PC-3 (cell line): ENCODE measurements around the gene MPDZ. TPM values are rescaled to one million over a fixed set of nuclear protein-coding genes. Genes with fewer than 3 reads are reported as not detected.

Experiments
- ATAC-seq: fragments of 200-7000 bp; cut with Tn5 transposase; 2 replicates; pipeline ENCODE4 v1.9.1; 2020; ENCODE audit warnings: mild to moderate bottlenecking, moderate library complexity
- BruUV-seq: library from RNA; stranded (reverse); fragments of 400-500 nt; replicated peaks from 2 replicates; lab custom pipeline; 2021; lab: Mats Ljungman, UMichigan
- CTCF ChIA-PET: fragments of 300-600 bp; sonication (Branson Sonifier 250); formaldehyde crosslinking; loops from one replicate; lab custom pipeline; 2022; ENCODE audit warnings: antibody characterized with exemption; lab: Charles Lee
- POLR2A ChIA-PET: fragments of 300-600 bp; sonication (Branson Sonifier 250); formaldehyde crosslinking; loops from one replicate; lab custom pipeline; 2022; ENCODE audit warnings: antibody characterized with exemption; ENCODE audit not compliant: unreplicated experiment; lab: Charles Lee
- DNase-seq: peaks from one replicate; pipeline ENCODE4 v3.0.0-alpha.2; 2015
- H2AFZ ChIP-seq: fragments of 300-600 bp; sonication (generic); 2 replicates; pipeline ENCODE4 v1.6.0; 2016; ENCODE audit warnings: antibody characterized with exemption, low read length
- H3F3A ChIP-seq: fragments of 300-600 bp; sonication (generic); one replicate; pipeline ENCODE4 v1.6.0; 2017; ENCODE audit warnings: antibody characterized with exemption, low read length, control low read depth, mild to moderate bottlenecking; ENCODE audit not compliant: unreplicated experiment
- H3K27ac ChIP-seq: fragments of 300-600 bp; sonication (generic); 2 replicates; pipeline ENCODE4 v1.5.1; 2016; ENCODE audit warnings: mild to moderate bottlenecking, low read length
- H3K27me3 ChIP-seq: fragments of 300-600 bp; sonication (generic); 2 replicates; pipeline ENCODE4 v1.6.1; 2016; ENCODE audit warnings: low read length, mixed read lengths
- H3K36me3 ChIP-seq: fragments of 300-600 bp; sonication (generic); 2 replicates; pipeline ENCODE4 v1.6.1; 2016; ENCODE audit warnings: low read depth, mixed run types, low read length, mixed read lengths
- H3K4me1 ChIP-seq: fragments of 300-600 bp; sonication (generic); 2 replicates; pipeline ENCODE4 v1.5.1; 2016; ENCODE audit warnings: low read length; ENCODE audit not compliant: insufficient read depth
- H3K4me2 ChIP-seq: fragments of 300-600 bp; sonication (generic); 2 replicates; pipeline ENCODE4 v1.6.0; 2016; ENCODE audit warnings: low read length
- H3K4me3 ChIP-seq: fragments of 300-600 bp; sonication (generic); 2 replicates; pipeline ENCODE4 v1.5.1; 2016; ENCODE audit warnings: mild to moderate bottlenecking, low read length, mixed read lengths
- H3K79me2 ChIP-seq: fragments of 300-600 bp; sonication (generic); 2 replicates; pipeline ENCODE4 v1.6.1; 2017; ENCODE audit warnings: low read length, mixed read lengths
- H3K9ac ChIP-seq: fragments of 300-600 bp; sonication (generic); 2 replicates; pipeline ENCODE4 v1.6.0; 2016; ENCODE audit warnings: mild to moderate bottlenecking, low read length
- H3K9me2 ChIP-seq: fragments of 300-600 bp; sonication (generic); replicated peaks from 2 replicates; pipeline ENCODE4 v1.6.1; 2016; ENCODE audit warnings: mixed run types, low read length, mixed read lengths
- H3K9me3 ChIP-seq: fragments of 300-600 bp; sonication (generic); 2 replicates; pipeline ENCODE4 v1.6.1; 2016; ENCODE audit warnings: low read length, mixed read lengths
- H4K20me1 ChIP-seq: fragments of 300-600 bp; sonication (generic); 2 replicates; pipeline ENCODE4 v1.6.1; 2016; ENCODE audit warnings: low read length, mixed read lengths
- EZH2 ChIP-seq: fragments of 300-600 bp; sonication (generic); IDR thresholded peaks from one replicate; pipeline ENCODE4 v1.6.1; 2017; ENCODE audit warnings: antibody characterized with exemption, mild to moderate bottlenecking, low read length; ENCODE audit not compliant: unreplicated experiment
- EZH2phosphoT487 ChIP-seq: fragments of 300-600 bp; sonication (generic); IDR thresholded peaks from 2 replicates; pipeline ENCODE4 v1.6.1; 2018; ENCODE audit warnings: mild to moderate bottlenecking, antibody characterized with exemption, low read length, borderline replicate concordance
- intact Hi-C: fragments of 100-400 bp; cut with micrococcal nuclease; formaldehyde crosslinking; loops from 2 replicates; pipeline ENCODE4 v1.9.0; 2023
- total RNA-seq: library from RNA; depleted of rRNA; stranded (reverse); fragments of >200 nt; gene quantifications from 2 replicates; pipeline ENCODE4 v1.2.3, GENCODE V29; 2014
- TF ChIP-seq, protein P1 (sequence below): fragments of 300-600 bp; sonication (generic); conservative IDR thresholded peaks from 2 replicates; pipeline ENCODE4 v1.5.1; 2017; ENCODE audit warnings: antibody characterized with exemption, low read depth, mild to moderate bottlenecking, low read length

The MPDZ gene
- total RNA-seq, 1 experiment from 2014 or later = 6.1 TPM

DNA sequence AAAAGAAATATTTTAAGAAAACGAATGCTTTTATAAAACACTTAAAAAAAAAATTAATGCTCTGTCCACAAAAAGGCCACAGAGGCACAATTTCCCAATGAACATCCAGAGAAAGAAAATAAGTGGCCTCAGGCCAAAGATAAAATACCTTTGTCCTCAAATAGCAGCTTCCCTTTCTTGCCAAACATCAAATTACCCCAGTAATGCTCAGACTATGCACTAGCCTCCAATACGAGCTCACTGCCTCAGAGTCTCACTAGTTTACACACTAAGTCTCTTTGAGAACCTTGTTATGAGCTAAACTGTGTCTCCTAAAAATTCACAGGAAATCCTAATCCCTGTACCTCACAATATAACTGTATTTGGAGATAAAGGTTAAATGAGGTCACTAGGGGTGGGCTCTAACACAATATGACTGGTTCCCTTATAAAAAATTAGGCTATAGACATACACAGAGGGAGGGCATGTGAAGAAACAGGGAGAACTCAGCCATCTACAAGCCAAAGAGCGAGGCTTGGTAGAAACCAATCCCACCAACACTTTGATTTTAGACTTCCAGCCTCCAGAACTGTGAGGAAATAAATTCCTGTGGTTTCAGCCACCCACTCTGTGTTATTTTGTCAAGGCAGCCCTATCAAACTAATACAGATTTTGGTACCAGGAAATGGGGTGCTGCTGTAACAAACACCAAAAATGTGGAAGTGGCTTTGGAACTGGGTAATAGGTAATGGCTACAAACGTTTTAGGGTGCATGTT is 4.4 kb downstream of the MPDZ start:
- H3K4me3 ChIP-seq = no peak overlapping the region
- peaks cover 9% of the 10 kb centered on the region for H3K4me1 ChIP-seq
- no peaks in the 10 kb centered on the region for H3K36me3 ChIP-seq
- H3K9me2 ChIP-seq = no peaks in the 10 kb centered on the region
- H3K27ac ChIP-seq = no peak overlapping the region
- DNase-seq (peak; percentile 13), ATAC-seq (no peak)
- intact Hi-C loops = no loop called here
- POLR2A ChIA-PET = no interaction called here
- no TSS peak for BruUV-seq
- CTCF ChIA-PET = no interaction called here
- H3K27me3 ChIP-seq = no peaks in the 10 kb centered on the region
- H3F3A ChIP-seq = no peaks in the 10 kb centered on the region
- no peak overlapping the region for H3K9ac ChIP-seq
- TF ChIP-seq, protein P1, sequence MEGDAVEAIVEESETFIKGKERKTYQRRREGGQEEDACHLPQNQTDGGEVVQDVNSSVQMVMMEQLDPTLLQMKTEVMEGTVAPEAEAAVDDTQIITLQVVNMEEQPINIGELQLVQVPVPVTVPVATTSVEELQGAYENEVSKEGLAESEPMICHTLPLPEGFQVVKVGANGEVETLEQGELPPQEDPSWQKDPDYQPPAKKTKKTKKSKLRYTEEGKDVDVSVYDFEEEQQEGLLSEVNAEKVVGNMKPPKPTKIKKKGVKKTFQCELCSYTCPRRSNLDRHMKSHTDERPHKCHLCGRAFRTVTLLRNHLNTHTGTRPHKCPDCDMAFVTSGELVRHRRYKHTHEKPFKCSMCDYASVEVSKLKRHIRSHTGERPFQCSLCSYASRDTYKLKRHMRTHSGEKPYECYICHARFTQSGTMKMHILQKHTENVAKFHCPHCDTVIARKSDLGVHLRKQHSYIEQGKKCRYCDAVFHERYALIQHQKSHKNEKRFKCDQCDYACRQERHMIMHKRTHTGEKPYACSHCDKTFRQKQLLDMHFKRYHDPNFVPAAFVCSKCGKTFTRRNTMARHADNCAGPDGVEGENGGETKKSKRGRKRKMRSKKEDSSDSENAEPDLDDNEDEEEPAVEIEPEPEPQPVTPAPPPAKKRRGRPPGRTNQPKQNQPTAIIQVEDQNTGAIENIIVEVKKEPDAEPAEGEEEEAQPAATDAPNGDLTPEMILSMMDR = no peak
- TF ChIP-seq EZH2phosphoT487 = no peak
- no peak for TF ChIP-seq EZH2
- peak overlapping the region; percentile 19; the same call in 1 of the 2 replicates for H3K4me2 ChIP-seq
- H2AFZ ChIP-seq = no peak overlapping the region
- peaks cover 38% of the 10 kb centered on the region for H3K79me2 ChIP-seq
- no peaks in the 10 kb centered on the region for H4K20me1 ChIP-seq
- no peaks in the 10 kb centered on the region for H3K9me3 ChIP-seq

DNA sequence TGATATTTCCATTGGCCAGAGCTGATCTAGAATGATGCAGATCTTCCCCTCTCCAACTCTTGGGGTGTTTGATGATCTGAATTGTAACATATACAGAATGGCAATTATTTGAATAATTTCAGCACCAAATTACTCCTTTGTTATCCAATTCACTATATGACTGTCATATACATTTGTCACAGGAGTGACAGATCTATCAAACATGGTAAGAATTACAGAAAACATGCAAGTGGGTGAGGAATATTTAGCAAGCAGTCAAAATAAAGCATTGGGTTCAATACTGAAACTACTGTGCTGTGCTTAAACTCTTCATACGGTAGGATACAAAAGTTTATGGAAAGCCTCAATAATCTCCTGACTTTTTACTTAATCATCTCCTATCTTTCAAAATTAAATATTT is 8.8 kb downstream of the MPDZ start:
- H3K4me1 ChIP-seq = peaks cover 28% of the 10 kb centered on the region
- H2AFZ ChIP-seq = no peak overlapping the region
- no peak overlapping the region for H3K9ac ChIP-seq
- ChIA-PET POLR2A (no interaction called here), CTCF (no interaction called here)
- no peaks in the 10 kb centered on the region for H3K27me3 ChIP-seq
- H4K20me1 ChIP-seq = no peaks in the 10 kb centered on the region
- no peak overlapping the region for H3K27ac ChIP-seq
- no peak for ATAC-seq
- H3K4me2 ChIP-seq = no peak overlapping the region
- TF ChIP-seq, protein P1 = no peak
- no peak for TF ChIP-seq EZH2phosphoT487
- no peak for TF ChIP-seq EZH2
- intact Hi-C loops = no loop called here
- H3K36me3 ChIP-seq = no peaks in the 10 kb centered on the region
- H3K9me3 ChIP-seq = no peaks in the 10 kb centered on the region
- no TSS peak for BruUV-seq
- H3K9me2 ChIP-seq = no peaks in the 10 kb centered on the region
- no peaks in the 10 kb centered on the region for H3F3A ChIP-seq
- H3K79me2 ChIP-seq = peaks cover 15% of the 10 kb centered on the region; the same call in 1 of the 2 replicates
- H3K4me3 ChIP-seq = no peak overlapping the region
- DNase-seq = no peak
